CD14-positive monocyte (primary cell): Measurements from ENCODE around the gene PRPF19. TPM values are rescaled to one million over a fixed set of nuclear protein-coding genes. Genes with fewer than 3 reads are reported as not detected.

Experiments used
- DNase-seq, 3 donors: peaks; one replicate each; pipeline ENCODE4 v3.0.0-alpha.2; 2011 to 2022
- H2AFZ ChIP-seq: 2 replicates; pipeline ENCODE4 v1.6.0; 2012; ENCODE audit warnings: mild to moderate bottlenecking, low read depth, low read length, inconsistent platforms; ENCODE audit not compliant: insufficient read depth, poor library complexity, severe bottlenecking
- H3K27ac ChIP-seq, 2 donors: 1 replicate in 1 of 2; 2 replicates in 1 of 2; pipeline ENCODE4 v1.5.1; 2012 to 2013; ENCODE audit warnings: low read length in 2 of 2, control low read depth in 1 of 2, inconsistent platforms in 1 of 2, low read depth in 1 of 2, mild to moderate bottlenecking in 1 of 2
- H3K27me3 ChIP-seq, 2 donors: one replicate each; pipeline versions ENCODE4 v1.6.0 to v1.6.1; 2011 to 2013; ENCODE audit warnings: low read length in 2 of 2; ENCODE audit not compliant: control insufficient read depth in 2 of 2, insufficient read depth in 2 of 2
- H3K36me3 ChIP-seq, 2 donors: replicated peaks in 1 of 2; 1 replicate in 1 of 2; 2 replicates in 1 of 2; pipeline versions ENCODE4 v1.5.1 to v1.6.1; 2012 to 2013; ENCODE audit warnings: low read length in 2 of 2, control low read depth in 1 of 2, inconsistent platforms in 1 of 2, mild to moderate bottlenecking in 1 of 2; ENCODE audit not compliant: insufficient read depth in 2 of 2, control insufficient read depth in 1 of 2
- H3K4me1 ChIP-seq, 2 donors: 1 replicate in 1 of 2; 2 replicates in 1 of 2; pipeline versions ENCODE4 v1.5.1 to v1.6.1; 2012 to 2013; ENCODE audit warnings: low read length in 2 of 2, control low read depth in 1 of 2, inconsistent platforms in 1 of 2, mild to moderate bottlenecking in 1 of 2, moderate library complexity in 1 of 2; ENCODE audit not compliant: insufficient read depth in 2 of 2, control insufficient read depth in 1 of 2
- H3K4me2 ChIP-seq: replicated peaks from 2 replicates; pipeline ENCODE3; 2012; ENCODE audit warnings: low read length, moderate library complexity, mild to moderate bottlenecking; ENCODE audit not compliant: poor library complexity, severe bottlenecking; ENCODE audit errors: extremely low read depth
- H3K4me3 ChIP-seq, 3 experiments: fragments of 200-600 bp in 1 of 3; sonication (generic) in 1 of 3; replicated peaks in 1 of 3; 1 replicate in 2 of 3; 2 replicates in 1 of 3; pipeline ENCODE4 v1.5.1; 2011 to 2013; ENCODE audit warnings: low read length in 3 of 3, mild to moderate bottlenecking in 3 of 3, control low read depth in 2 of 3, low read depth in 2 of 3, inconsistent platforms in 1 of 3, moderate library complexity in 1 of 3
- H3K79me2 ChIP-seq: 2 replicates; pipeline ENCODE4 v1.6.0; 2012; ENCODE audit warnings: mild to moderate bottlenecking, control low read depth, inconsistent platforms, low read length, moderate library complexity; ENCODE audit not compliant: insufficient read depth
- H3K9ac ChIP-seq: 2 replicates; pipeline ENCODE4 v1.6.0; 2017; ENCODE audit warnings: low read length, mild to moderate bottlenecking; ENCODE audit not compliant: insufficient read depth, poor library complexity, severe bottlenecking
- H3K9me3 ChIP-seq, 2 donors: replicated peaks in 1 of 2; 1 replicate in 1 of 2; 2 replicates in 1 of 2; pipeline versions ENCODE4 v1.5.1 to v1.6.1; 2012 to 2013; ENCODE audit warnings: low read length in 2 of 2, control low read depth in 1 of 2; ENCODE audit not compliant: control insufficient read depth in 1 of 2, insufficient read depth in 1 of 2
- H4K20me1 ChIP-seq: 2 replicates; pipeline ENCODE4 v1.6.0; 2012; ENCODE audit warnings: mild to moderate bottlenecking, low read length, control low read depth, moderate library complexity; ENCODE audit not compliant: insufficient read depth
- H3K27ac Mint-ChIP-seq, 7 donors: one replicate each; pipeline ENCODE4 v1.8.0; 2020; ENCODE audit warnings: mild to moderate bottlenecking in 7 of 7, mixed read lengths in 7 of 7, moderate library complexity in 6 of 7, inconsistent platforms in 2 of 7
- H3K27me3 Mint-ChIP-seq, 3 donors: one replicate each; pipeline ENCODE4 v1.8.0; 2021 to 2022; ENCODE audit warnings: low read depth in 3 of 3, mild to moderate bottlenecking in 3 of 3, mixed read lengths in 3 of 3, moderate library complexity in 3 of 3, inconsistent platforms in 1 of 3
- H3K36me3 Mint-ChIP-seq, 2 donors: one replicate each; pipeline ENCODE4 v1.8.0; 2020; ENCODE audit warnings: mixed read lengths in 2 of 2, inconsistent platforms in 1 of 2, mild to moderate bottlenecking in 1 of 2
- H3K4me1 Mint-ChIP-seq: one replicate; pipeline ENCODE4 v1.8.0; 2020; ENCODE audit warnings: mild to moderate bottlenecking, mixed read lengths
- H3K4me3 Mint-ChIP-seq, 2 donors: one replicate each; pipeline ENCODE4 v1.8.0; 2020; ENCODE audit warnings: mild to moderate bottlenecking in 2 of 2, mixed read lengths in 2 of 2, moderate library complexity in 1 of 2
- H3K9me3 Mint-ChIP-seq, 7 donors: one replicate each; pipeline ENCODE4 v1.8.0; 2020 to 2022; ENCODE audit warnings: mixed read lengths in 7 of 7, mild to moderate bottlenecking in 6 of 7, moderate library complexity in 6 of 7, inconsistent platforms in 2 of 7
- WGBS: methylation state at CpG from one replicate; pipeline ENCODE4 v1.1.5; 2013; ENCODE audit warnings: missing lambda C conversion rate; ENCODE audit not compliant: insufficient coverage; 5-methylcytosine and 5-hydroxymethylcytosine counted together
- intact Hi-C, 2 donors: fragments of 100-400 bp; cut with micrococcal nuclease; formaldehyde crosslinking; loops; one replicate each; pipeline versions ENCODE4 v1.15.0 to v1.15.1; 2023
- polyA plus RNA-seq, 3 donors: library from polyadenylated mRNA; depleted of rRNA in 1 of 3; unstranded in 2 of 3; stranded (reverse) in 1 of 3; fragments of 300-500 nt in 2 of 3; fragments of >200 nt in 1 of 3; fragmentation: Illumina TruSeq in 2 of 3; gene quantifications; 1 replicate in 2 of 3; 2 replicates in 1 of 3; pipeline ENCODE4 v1.2.3, GENCODE V29; 2012 to 2021
- TF ChIP-seq, protein P1 (sequence below): fragments of 200-600 bp; IDR thresholded peaks from one replicate; pipeline ENCODE4 v1.8.0; 2022; ENCODE audit warnings: antibody characterized with exemption, mild to moderate bottlenecking

PRPF19 gene
- polyA plus RNA-seq, 3 donors, result 7.8 to 33.2 (median 12.2) TPM

DNA sequence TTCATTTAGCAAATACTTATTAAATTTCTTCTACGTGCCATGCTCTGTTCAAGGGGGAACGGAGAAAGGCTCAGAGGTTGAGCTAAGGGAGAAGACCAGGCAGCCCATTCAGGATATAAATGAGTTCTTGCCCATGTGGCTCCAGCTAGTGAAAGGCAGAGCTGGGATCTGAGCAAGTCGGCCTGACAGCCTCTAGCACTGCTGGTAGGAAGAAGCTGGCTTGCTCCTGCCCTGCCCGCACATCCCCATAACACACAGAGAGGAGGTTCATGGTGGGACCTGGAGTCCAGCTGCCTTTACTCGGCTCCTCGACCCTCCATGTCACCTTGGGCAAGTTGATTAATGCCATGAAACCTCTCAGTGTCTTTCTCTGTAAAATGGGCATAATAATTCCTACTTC, 43.6 kb upstream of the PRPF19 start:
- Histone ChIP-seq H3K9ac (peak overlapping the region; percentile 94), H3K36me3 (peaks cover 26 to 41% of the 10 kb centered on the region in 2 donors), H2AFZ (no peak overlapping the region), H3K4me2 (peak overlapping the region; percentile 94), H3K27ac (no peak overlapping the region), H3K79me2 (peaks cover 61% of the 10 kb centered on the region), H4K20me1 (peaks cover 61% of the 10 kb centered on the region), H3K4me3 (peak overlapping the region; percentile 74 to 94 (median 82)), H3K4me1 (peaks cover 62 to 91% of the 10 kb centered on the region in 2 donors), H3K9me3 (no peaks in the 10 kb centered on the region), H3K27me3 (no peaks in the 10 kb centered on the region)
- H3K27ac Mint-ChIP-seq, result peak overlapping the region in 6 of 7 donors; percentile 52 to 99 (median 81)
- intact Hi-C loops, result loop anchor here (5.0 kb wide), 3 partner anchors 33 to 212 kb away; partner anchors contain the start of gene VPS37C (in 1 of the 2)
- peaks cover 0 to 7% (median 0%) of the 10 kb centered on the region in 7 donors for H3K9me3 Mint-ChIP-seq
- H3K4me1 Mint-ChIP-seq, result peaks cover 75% of the 10 kb centered on the region
- peaks cover 6 to 21% (median 13%) of the 10 kb centered on the region in 3 donors for H3K27me3 Mint-ChIP-seq
- peaks cover 50 to 61% of the 10 kb centered on the region in 2 donors for H3K36me3 Mint-ChIP-seq
- TF ChIP-seq, protein P1, sequence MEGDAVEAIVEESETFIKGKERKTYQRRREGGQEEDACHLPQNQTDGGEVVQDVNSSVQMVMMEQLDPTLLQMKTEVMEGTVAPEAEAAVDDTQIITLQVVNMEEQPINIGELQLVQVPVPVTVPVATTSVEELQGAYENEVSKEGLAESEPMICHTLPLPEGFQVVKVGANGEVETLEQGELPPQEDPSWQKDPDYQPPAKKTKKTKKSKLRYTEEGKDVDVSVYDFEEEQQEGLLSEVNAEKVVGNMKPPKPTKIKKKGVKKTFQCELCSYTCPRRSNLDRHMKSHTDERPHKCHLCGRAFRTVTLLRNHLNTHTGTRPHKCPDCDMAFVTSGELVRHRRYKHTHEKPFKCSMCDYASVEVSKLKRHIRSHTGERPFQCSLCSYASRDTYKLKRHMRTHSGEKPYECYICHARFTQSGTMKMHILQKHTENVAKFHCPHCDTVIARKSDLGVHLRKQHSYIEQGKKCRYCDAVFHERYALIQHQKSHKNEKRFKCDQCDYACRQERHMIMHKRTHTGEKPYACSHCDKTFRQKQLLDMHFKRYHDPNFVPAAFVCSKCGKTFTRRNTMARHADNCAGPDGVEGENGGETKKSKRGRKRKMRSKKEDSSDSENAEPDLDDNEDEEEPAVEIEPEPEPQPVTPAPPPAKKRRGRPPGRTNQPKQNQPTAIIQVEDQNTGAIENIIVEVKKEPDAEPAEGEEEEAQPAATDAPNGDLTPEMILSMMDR, result no peak
- H3K4me3 Mint-ChIP-seq, result peak overlapping the region; percentile 95 to 96
- 100% methylated on average over 2 of the region's 6 CpGs for WGBS
- no peak for DNase-seq

DNA sequence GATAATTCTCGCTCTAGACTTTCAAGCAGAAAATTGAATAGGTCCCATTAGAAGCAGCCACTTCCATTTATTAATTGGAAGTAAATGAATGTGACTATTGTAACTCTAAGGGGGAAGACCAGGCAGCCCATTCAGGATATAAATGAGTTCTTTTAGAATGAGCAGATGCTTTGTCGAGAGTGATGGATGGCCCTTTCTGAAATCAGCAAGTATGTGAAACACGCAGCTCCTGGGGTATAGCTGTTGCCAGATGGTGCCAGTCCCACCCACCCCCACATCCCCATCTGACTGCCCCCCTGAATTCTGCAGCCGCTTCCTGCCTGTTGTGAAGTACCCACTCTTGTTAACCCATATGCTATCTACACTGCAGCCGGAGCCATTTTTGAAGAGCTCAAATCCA, 41.9 kb upstream of the PRPF19 start:
- Mint-ChIP-seq H3K27me3 (peaks cover 6 to 17% (median 15%) of the 10 kb centered on the region in 3 donors), H3K27ac (peak overlapping the region in 3 of 7 donors; percentile 6 to 41 (median 13)), H3K9me3 (peaks cover 0 to 7% (median 0%) of the 10 kb centered on the region in 7 donors), H3K4me1 (peaks cover 70% of the 10 kb centered on the region), H3K36me3 (peaks cover 65 to 76% of the 10 kb centered on the region in 2 donors), H3K4me3 (peak overlapping the region; percentile 76 to 95)
- Histone ChIP-seq H2AFZ (no peak overlapping the region), H3K4me1 (peaks cover 44 to 73% of the 10 kb centered on the region in 2 donors), H3K9me3 (no peaks in the 10 kb centered on the region), H3K27me3 (no peaks in the 10 kb centered on the region), H3K79me2 (peaks cover 71% of the 10 kb centered on the region), H3K4me2 (peak overlapping the region; percentile 94), H3K27ac (no peak overlapping the region), H4K20me1 (peaks cover 79% of the 10 kb centered on the region), H3K4me3 (peak overlapping the region in 1 of 3 experiments; percentile 94), H3K9ac (no peak overlapping the region), H3K36me3 (peaks cover 42 to 59% of the 10 kb centered on the region in 2 donors)
- TF ChIP-seq, protein P1, result no peak
- no peak for DNase-seq
- intact Hi-C loops, result no loop called here
- WGBS, result 100% methylated on average over 2 of the region's 5 CpGs
